ENCODE results near the gene ATP6V1C2.

- no peak for TF ChIP-seq CTCF (IDR thresholded peaks at IDR 0.05; ENCODE audit: low read depth, low read length, poor library complexity, severe bottlenecking)
- no peak for TF ChIP-seq EZH2phosphoT487 (IDR thresholded peaks at IDR 0.05; ENCODE audit: borderline replicate concordance, low read length)
Observed at GRCh38 chr2:10707831-10708230, 13.6 kb upstream of the ATP6V1C2 start.

All from DOHH2 (cell line).